Measurements from ENCODE around the gene TTI1.

DNA sequence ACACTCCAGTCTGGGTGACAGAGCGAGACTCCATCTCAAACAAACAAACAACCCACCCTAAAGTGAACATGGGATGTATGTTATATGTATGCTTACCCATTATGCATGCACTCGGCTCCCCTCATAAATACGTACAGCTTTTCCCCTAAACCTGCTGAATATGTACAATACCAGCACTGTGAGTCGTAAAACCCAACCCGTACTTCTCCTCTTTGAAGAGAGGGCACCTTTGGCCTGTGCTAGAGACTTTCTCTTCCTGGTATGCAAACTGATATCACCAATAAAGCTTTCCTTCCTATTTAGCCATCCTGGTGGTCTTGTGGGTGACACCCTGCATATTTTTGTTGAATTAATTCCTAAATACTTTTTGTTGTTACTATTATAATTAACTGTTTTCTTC lies 79.1 kb downstream of the TTI1 start:
- TF ChIP-seq EZH2 (IDR thresholded peaks at IDR 0.05; ENCODE audit: insufficient read depth, low read length), result no peak
- TF ChIP-seq, protein P1, sequence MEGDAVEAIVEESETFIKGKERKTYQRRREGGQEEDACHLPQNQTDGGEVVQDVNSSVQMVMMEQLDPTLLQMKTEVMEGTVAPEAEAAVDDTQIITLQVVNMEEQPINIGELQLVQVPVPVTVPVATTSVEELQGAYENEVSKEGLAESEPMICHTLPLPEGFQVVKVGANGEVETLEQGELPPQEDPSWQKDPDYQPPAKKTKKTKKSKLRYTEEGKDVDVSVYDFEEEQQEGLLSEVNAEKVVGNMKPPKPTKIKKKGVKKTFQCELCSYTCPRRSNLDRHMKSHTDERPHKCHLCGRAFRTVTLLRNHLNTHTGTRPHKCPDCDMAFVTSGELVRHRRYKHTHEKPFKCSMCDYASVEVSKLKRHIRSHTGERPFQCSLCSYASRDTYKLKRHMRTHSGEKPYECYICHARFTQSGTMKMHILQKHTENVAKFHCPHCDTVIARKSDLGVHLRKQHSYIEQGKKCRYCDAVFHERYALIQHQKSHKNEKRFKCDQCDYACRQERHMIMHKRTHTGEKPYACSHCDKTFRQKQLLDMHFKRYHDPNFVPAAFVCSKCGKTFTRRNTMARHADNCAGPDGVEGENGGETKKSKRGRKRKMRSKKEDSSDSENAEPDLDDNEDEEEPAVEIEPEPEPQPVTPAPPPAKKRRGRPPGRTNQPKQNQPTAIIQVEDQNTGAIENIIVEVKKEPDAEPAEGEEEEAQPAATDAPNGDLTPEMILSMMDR (IDR thresholded peaks at IDR 0.05; ENCODE audit: insufficient read depth, low read depth, low read length), result no peak
